WTC11 (cell line): ENCODE measurements around the gene MOGAT2. TPM values are rescaled to one million over a fixed set of nuclear protein-coding genes. Genes with fewer than 3 reads are reported as not detected.

ENCODE experiments used
- ATAC-seq: fragments of 200-7000 bp; cut with Tn5 transposase; 2 replicates; pipeline ENCODE4 v1.10.0; 2021; ENCODE audit warnings: mild to moderate bottlenecking, moderate library complexity
- CTCF ChIA-PET: fragments of 300-600 bp; sonication (Branson Sonifier 250); formaldehyde crosslinking; loops from one replicate; lab custom pipeline; 2021; ENCODE audit warnings: antibody characterized with exemption; lab: Charles Lee
- POLR2A ChIA-PET: fragments of 350-600 bp; sonication (Branson Sonifier 250); formaldehyde crosslinking; loops from one replicate; lab custom pipeline; 2021; ENCODE audit warnings: antibody characterized with exemption; lab: Charles Lee
- DNase-seq: peaks from one replicate; pipeline ENCODE4 v3.0.0; 2021; ENCODE audit warnings: low spot score
- H3K27ac Mint-ChIP-seq: 2 replicates; pipeline ENCODE4 v1.8.0; 2021; ENCODE audit warnings: mixed read lengths
- H3K27me3 Mint-ChIP-seq: 2 replicates; pipeline ENCODE4 v1.8.0; 2021; ENCODE audit warnings: low read depth, mild to moderate bottlenecking, moderate library complexity, mixed read lengths
- H3K36me3 Mint-ChIP-seq: 2 replicates; pipeline ENCODE4 v1.8.0; 2021; ENCODE audit warnings: mixed read lengths
- H3K4me1 Mint-ChIP-seq: 2 replicates; pipeline ENCODE4 v1.8.0; 2022; ENCODE audit warnings: mixed read lengths
- H3K4me3 Mint-ChIP-seq: 2 replicates; pipeline ENCODE4 v1.8.0; 2021; ENCODE audit warnings: mild to moderate bottlenecking, moderate library complexity, mixed read lengths
- H3K9me3 Mint-ChIP-seq: 2 replicates; pipeline ENCODE4 v1.8.0; 2021; ENCODE audit warnings: mixed read lengths
- ATF2 ChIP-seq: sonication (generic); formaldehyde crosslinking; IDR thresholded peaks from 2 replicates; pipeline ENCODE4 v1.8.1; 2022; ENCODE audit warnings: low read depth, missing genetic modification reagents, borderline replicate concordance
- E2F4 ChIP-seq: sonication (generic); formaldehyde crosslinking; IDR thresholded peaks from 2 replicates; pipeline ENCODE4 v1.8.1; 2022; ENCODE audit warnings: low read depth, mild to moderate bottlenecking, moderate library complexity, missing genetic modification reagents, borderline replicate concordance
- ESRRA ChIP-seq: sonication (generic); formaldehyde crosslinking; IDR thresholded peaks from 2 replicates; pipeline ENCODE4 v1.8.1; 2022; ENCODE audit warnings: mild to moderate bottlenecking, missing genetic modification reagents, borderline replicate concordance
- FOXK1 ChIP-seq: sonication (generic); formaldehyde crosslinking; IDR thresholded peaks from 2 replicates; pipeline ENCODE4 v1.8.0; 2022; ENCODE audit warnings: mild to moderate bottlenecking, moderate library complexity, missing genetic modification reagents
- FOXP4 ChIP-seq: sonication (generic); formaldehyde crosslinking; IDR thresholded peaks from 2 replicates; pipeline ENCODE4 v1.8.0; 2022; ENCODE audit warnings: mild to moderate bottlenecking, missing genetic modification reagents
- GABPB1 ChIP-seq: sonication (generic); formaldehyde crosslinking; IDR thresholded peaks from 2 replicates; pipeline ENCODE4 v1.8.1; 2023; ENCODE audit warnings: mild to moderate bottlenecking, missing genetic modification reagents
- JUN ChIP-seq: sonication (generic); formaldehyde crosslinking; IDR thresholded peaks from 2 replicates; pipeline ENCODE4 v1.8.0; 2023; ENCODE audit warnings: mild to moderate bottlenecking, missing genetic modification reagents
- ZMAT4 ChIP-seq: fragments of 250-450 bp; sonication (Bioruptor Pico); IDR thresholded peaks from 2 replicates; pipeline ENCODE4 v1.9.0; 2021; ENCODE audit warnings: mild to moderate bottlenecking
- ZNF219 ChIP-seq: sonication (generic); formaldehyde crosslinking; IDR thresholded peaks from 2 replicates; pipeline ENCODE4 v1.8.0; 2023; ENCODE audit warnings: missing genetic modification reagents, mild to moderate bottlenecking, borderline replicate concordance
- ZNF512 ChIP-seq: sonication (generic); formaldehyde crosslinking; IDR thresholded peaks from 2 replicates; pipeline ENCODE4 v1.8.1; 2022; ENCODE audit warnings: missing genetic modification reagents, borderline replicate concordance
- ZSCAN18 ChIP-seq: fragments of 250-450 bp; sonication (Bioruptor Pico); IDR thresholded peaks from 2 replicates; pipeline ENCODE4 v2.1.2; 2022; ENCODE audit warnings: mild to moderate bottlenecking, moderate library complexity
- total RNA-seq: library from RNA; stranded (reverse); gene quantifications from 3 replicates; pipeline ENCODE4 v1.2.3, GENCODE V29; 2021
- TF ChIP-seq, protein P1 (sequence below): fragments of 250-450 bp; sonication (Bioruptor Pico); conservative IDR thresholded peaks from 2 replicates; pipeline ENCODE4 v1.9.0; 2021; ENCODE audit warnings: mild to moderate bottlenecking
- TF ChIP-seq, protein P2 (sequence below): sonication (generic); formaldehyde crosslinking; IDR thresholded peaks from 2 replicates; pipeline ENCODE4 v1.8.1; 2023; ENCODE audit warnings: mild to moderate bottlenecking, moderate library complexity, missing genetic modification reagents
- TF ChIP-seq, protein P3 (sequence below): fragments of 250-450 bp; sonication (Bioruptor Pico); IDR thresholded peaks from 2 replicates; pipeline ENCODE4 v1.9.0; 2021; ENCODE audit warnings: mild to moderate bottlenecking

MOGAT2 gene
- total RNA-seq, 1 experiment from 2014 or later: not detected

DNA sequence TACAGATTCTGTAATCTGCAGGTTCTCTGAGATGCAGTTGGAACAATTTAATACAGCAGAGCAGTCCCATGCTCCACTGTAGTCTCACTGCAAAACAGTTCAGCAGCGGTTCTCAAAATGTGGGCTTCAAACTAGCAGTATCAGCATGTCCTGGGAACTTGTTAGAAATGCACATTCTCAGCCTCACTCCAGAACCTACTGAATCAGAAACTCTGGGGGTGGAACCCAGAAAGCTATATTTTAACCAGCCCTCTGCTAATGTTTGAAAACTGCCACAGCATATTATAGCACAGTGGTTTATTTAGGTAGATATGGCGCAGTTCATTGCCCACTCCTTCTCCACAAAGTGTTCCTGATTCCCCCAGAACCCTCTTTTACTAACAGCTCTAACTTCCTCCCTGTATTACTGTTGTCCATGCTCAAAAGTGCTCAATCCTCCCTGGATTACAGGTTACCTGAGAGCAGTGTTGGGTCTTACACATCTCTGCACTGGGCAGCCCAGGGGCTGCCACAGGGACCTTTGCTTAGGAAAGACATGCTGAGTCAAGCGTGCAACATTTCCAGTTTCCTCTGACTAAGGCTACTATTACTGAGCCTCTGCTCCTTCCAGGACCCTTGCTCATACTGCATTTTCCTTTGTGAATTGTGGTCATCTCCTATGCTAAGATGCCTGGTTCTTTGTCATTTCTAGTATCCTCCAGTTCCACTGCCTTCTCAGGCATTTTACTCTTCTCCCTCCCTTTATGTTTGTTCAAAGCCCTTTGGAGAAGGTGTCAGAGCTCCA, 43.3 kb downstream of the MOGAT2 start:
- H3K4me1 Mint-ChIP-seq: no peaks in the 10 kb centered on the region
- no peak for ATAC-seq
- no peaks in the 10 kb centered on the region for H3K9me3 Mint-ChIP-seq
- H3K4me3 Mint-ChIP-seq: no peak overlapping the region
- peaks cover 4% of the 10 kb centered on the region for H3K27me3 Mint-ChIP-seq
- DNase-seq: no peak
- no peaks in the 10 kb centered on the region for H3K36me3 Mint-ChIP-seq
- TF ChIP-seq ESRRA (CRISPR knock-in tag) (no peak), GABPB1 (no peak), JUN (CRISPR knock-in tag) (no peak), FOXK1 (no peak), FOXP4 (CRISPR knock-in tag) (no peak)
- TF ChIP-seq, protein P1, sequence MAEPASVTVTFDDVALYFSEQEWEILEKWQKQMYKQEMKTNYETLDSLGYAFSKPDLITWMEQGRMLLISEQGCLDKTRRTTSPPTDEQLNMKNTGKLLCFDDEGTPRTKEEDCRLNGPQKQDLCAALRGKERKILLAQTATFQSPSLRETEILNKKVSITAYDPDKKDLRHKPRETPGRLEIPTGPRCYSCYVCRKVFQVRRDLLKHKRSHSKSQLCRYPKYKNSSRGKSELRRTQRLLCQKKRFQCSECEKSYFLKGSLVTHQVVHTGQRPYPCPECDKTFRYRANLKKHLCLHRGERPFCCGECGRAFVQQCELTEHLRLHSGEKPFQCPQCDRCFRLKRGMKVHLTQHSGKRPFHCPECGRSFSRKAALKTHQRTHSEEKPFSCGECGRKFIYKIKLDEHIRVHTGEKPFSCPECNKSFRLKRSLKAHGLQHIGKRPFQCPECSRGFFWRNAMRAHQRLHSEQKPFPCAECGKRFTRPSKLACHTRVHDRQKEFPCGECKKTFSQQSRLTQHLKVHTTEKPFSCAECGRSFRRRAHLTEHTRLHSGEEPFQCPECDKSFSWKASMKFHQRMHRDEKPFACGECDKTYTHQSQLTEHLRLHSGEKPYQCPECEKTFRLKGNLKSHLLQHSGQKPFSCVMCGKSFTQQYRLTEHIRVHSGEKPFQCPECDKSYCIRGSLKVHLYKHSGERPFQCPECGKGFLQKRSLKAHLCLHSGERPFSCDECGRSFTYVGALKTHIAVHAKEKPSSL (CRISPR knock-in tag): no peak
- TF ChIP-seq, protein P2, sequence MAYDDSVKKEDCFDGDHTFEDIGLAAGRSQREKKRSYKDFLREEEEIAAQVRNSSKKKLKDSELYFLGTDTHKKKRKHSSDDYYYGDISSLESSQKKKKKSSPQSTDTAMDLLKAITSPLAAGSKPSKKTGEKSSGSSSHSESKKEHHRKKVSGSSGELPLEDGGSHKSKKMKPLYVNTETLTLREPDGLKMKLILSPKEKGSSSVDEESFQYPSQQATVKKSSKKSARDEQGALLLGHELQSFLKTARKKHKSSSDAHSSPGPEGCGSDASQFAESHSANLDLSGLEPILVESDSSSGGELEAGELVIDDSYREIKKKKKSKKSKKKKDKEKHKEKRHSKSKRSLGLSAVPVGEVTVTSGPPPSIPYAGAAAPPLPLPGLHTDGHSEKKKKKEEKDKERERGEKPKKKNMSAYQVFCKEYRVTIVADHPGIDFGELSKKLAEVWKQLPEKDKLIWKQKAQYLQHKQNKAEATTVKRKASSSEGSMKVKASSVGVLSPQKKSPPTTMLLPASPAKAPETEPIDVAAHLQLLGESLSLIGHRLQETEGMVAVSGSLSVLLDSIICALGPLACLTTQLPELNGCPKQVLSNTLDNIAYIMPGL (CRISPR knock-in tag): no peak
- POLR2A ChIA-PET: interaction anchor here (0.5 kb wide), 1 partner anchor 1024 kb away, joined by 3 read pairs; no protein-coding TSS in a partner anchor
- H3K27ac Mint-ChIP-seq: no peak overlapping the region
- CTCF ChIA-PET: interaction anchor here (0.6 to 1.0 kb wide), 2 partner anchors 14 to 163 kb away, joined by 3 read pairs; no protein-coding TSS in a partner anchor

DNA sequence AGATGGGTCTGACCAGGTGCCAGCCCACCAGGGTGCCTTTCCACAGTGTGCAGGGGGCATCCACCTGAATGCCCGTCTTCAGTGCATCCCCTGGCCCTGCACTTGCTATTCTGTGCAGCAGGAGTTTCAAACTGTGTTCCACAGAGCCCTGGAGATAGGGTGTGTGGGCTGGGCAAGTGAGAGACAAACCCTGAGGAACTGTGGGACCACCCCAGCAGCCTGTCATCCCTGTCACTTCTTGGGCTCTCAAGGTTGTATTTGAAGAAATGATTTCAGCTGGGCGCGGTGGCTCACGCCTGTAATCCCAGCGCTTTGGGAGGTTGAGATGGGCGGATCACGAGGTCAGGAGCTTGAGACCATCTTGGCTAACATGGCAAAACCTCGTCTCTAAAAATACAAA, 44.5 kb downstream of the MOGAT2 start:
- ATAC-seq (no peak), DNase-seq (no peak)
- peaks cover 16% of the 10 kb centered on the region for H3K27me3 Mint-ChIP-seq
- POLR2A ChIA-PET: no interaction called here
- H3K4me1 Mint-ChIP-seq: peaks cover 4% of the 10 kb centered on the region
- H3K27ac Mint-ChIP-seq: no peak overlapping the region
- no peaks in the 10 kb centered on the region for H3K36me3 Mint-ChIP-seq
- no peaks in the 10 kb centered on the region for H3K9me3 Mint-ChIP-seq
- no peak overlapping the region for H3K4me3 Mint-ChIP-seq
- CTCF ChIA-PET: interaction anchor here (0.6 to 1.5 kb wide), 2 partner anchors 164 to 185 kb away, joined by 3 read pairs; no protein-coding TSS in a partner anchor
- no peak for TF ChIP-seq ZSCAN18 (CRISPR knock-in tag)
- no peak for TF ChIP-seq ZMAT4 (CRISPR knock-in tag)
- no peak for TF ChIP-seq ZNF219 (CRISPR knock-in tag)
- no peak for TF ChIP-seq E2F4 (CRISPR knock-in tag)
- TF ChIP-seq, protein P3, sequence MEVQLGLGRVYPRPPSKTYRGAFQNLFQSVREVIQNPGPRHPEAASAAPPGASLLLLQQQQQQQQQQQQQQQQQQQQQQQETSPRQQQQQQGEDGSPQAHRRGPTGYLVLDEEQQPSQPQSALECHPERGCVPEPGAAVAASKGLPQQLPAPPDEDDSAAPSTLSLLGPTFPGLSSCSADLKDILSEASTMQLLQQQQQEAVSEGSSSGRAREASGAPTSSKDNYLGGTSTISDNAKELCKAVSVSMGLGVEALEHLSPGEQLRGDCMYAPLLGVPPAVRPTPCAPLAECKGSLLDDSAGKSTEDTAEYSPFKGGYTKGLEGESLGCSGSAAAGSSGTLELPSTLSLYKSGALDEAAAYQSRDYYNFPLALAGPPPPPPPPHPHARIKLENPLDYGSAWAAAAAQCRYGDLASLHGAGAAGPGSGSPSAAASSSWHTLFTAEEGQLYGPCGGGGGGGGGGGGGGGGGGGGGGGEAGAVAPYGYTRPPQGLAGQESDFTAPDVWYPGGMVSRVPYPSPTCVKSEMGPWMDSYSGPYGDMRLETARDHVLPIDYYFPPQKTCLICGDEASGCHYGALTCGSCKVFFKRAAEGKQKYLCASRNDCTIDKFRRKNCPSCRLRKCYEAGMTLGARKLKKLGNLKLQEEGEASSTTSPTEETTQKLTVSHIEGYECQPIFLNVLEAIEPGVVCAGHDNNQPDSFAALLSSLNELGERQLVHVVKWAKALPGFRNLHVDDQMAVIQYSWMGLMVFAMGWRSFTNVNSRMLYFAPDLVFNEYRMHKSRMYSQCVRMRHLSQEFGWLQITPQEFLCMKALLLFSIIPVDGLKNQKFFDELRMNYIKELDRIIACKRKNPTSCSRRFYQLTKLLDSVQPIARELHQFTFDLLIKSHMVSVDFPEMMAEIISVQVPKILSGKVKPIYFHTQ (CRISPR knock-in tag): no peak
- no peak for TF ChIP-seq ATF2
- no peak for TF ChIP-seq ZNF512 (CRISPR knock-in tag)
